HG02943 (cell line): ENCODE data around the gene DNMT3L.
A peak's percentile ranks its signal among the peaks of the same experiment; 100 is the strongest.
"Not testable (repeated sequence)": the region's sequence is repeated elsewhere in the genome, so short reads cannot be mapped to it uniquely, and the experiment has no call there.

Experiments used
- ATAC-seq: cut with Tn5 transposase; IDR thresholded peaks from one replicate; pipeline ENCODE4 v1.9.1; 2021; ENCODE audit warnings: mild to moderate bottlenecking, low read depth, moderate library complexity; ENCODE audit not compliant: unreplicated experiment

The DNMT3L gene

GRCh38 chr21:44261675-44262295 lies at the start of gene DNMT3L:
TSS of gene DNMT3L (minus strand) at chr21:44261897. CDS start at chr21:44261259, 638 bp downstream.
- no peak for ATAC-seq

GRCh38 chr21:44310628-44311507 lies 49.2 kb upstream of the DNMT3L start:
- ATAC-seq, result no peak

GRCh38 chr21:44306936-44307704 lies 45.4 kb upstream of the DNMT3L start:
- ATAC-seq, result no peak

GRCh38 chr21:44305691-44306090 lies 44.0 kb upstream of the DNMT3L start:
- ATAC-seq, result no peak

- ATAC-seq, result no peak
Measured at GRCh38 chr21:44304877-44305293, 43.2 kb upstream of the DNMT3L start.

- ATAC-seq, result no peak
Measured at GRCh38 chr21:44304011-44304616, 42.4 kb upstream of the DNMT3L start.

GRCh38 chr21:44303490-44303981 lies 41.8 kb upstream of the DNMT3L start:
- ATAC-seq, result no peak

GRCh38 chr21:44302573-44303401 lies 41.1 kb upstream of the DNMT3L start:
- not testable (repeated sequence) for ATAC-seq

- no peak for ATAC-seq
Measured at GRCh38 chr21:44301961-44302406, 40.3 kb upstream of the DNMT3L start.

- ATAC-seq, result no peak
Measured at GRCh38 chr21:44301141-44301540, 39.4 kb upstream of the DNMT3L start.

- peak; percentile 32 for ATAC-seq
Measured at GRCh38 chr21:44300262-44300959, 38.7 kb upstream of the DNMT3L start.

- ATAC-seq, result peak; percentile 48
Measured at GRCh38 chr21:44299458-44300261, 38.0 kb upstream of the DNMT3L start, which contains the start of gene PFKL. TSS of gene PFKL (plus strand) at chr21:44300053. CDS start at chr21:44300106, 53 bp downstream.

- ATAC-seq, result no peak
Measured at GRCh38 chr21:44299085-44299457, 37.4 kb upstream of the DNMT3L start.

- ATAC-seq, result no peak
Measured at GRCh38 chr21:44298301-44298700, 36.6 kb upstream of the DNMT3L start.

- ATAC-seq, result no peak
Measured at GRCh38 chr21:44297525-44298290, 36.0 kb upstream of the DNMT3L start.

- ATAC-seq, result no peak
Measured at GRCh38 chr21:44296916-44297315, 35.2 kb upstream of the DNMT3L start.

- ATAC-seq, result no peak
Measured at GRCh38 chr21:44296103-44296519, 34.4 kb upstream of the DNMT3L start.
